DMS153 treated with DMSO at 0.1 percent for 48 hours (cell line): ENCODE measurements around the gene TSGA10.

Experiments used
- DNase-seq: peaks from one replicate; lab custom pipeline; 2025; ENCODE audit not compliant: unreplicated experiment; lab: John Stamatoyannopoulos, UW

The TSGA10 gene

DNA sequence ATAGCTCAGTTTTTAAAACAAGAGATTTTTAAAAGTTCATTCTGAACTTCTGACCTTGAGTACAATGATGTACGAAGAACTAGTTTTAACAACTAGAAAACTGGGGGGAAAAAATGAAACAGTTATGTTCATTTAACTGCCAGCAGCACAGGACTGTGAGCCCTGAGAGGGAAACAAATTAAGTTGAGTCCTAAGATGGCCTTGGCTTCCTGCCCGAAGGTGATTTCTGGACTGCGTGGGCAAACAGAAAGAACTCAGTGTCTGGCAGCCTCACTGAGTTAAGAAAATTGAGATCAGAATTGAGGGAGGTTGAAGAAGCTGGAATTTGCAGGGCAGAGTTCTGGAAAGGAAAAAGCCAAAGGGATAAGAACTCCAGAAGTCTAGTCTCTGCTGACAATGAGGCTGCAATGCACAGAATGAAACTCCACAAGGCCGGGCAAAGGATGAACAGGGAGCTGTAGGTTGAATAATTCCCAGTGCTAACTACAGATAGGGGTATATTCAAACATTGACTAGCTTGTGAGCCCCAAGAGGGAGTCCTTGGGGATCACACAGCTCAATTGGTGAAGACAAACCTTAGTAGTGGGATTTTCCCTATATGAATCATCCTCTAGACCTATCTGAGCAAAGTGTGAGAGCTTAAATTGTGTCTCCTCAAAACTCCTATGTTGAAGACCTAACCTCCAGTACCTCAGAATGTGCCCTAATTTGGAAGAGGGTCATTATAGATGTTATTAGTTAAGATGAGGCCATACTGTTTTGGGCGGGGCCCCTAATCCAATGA, 205.6 kb downstream of the TSGA10 start:
- no peak for DNase-seq

DNA sequence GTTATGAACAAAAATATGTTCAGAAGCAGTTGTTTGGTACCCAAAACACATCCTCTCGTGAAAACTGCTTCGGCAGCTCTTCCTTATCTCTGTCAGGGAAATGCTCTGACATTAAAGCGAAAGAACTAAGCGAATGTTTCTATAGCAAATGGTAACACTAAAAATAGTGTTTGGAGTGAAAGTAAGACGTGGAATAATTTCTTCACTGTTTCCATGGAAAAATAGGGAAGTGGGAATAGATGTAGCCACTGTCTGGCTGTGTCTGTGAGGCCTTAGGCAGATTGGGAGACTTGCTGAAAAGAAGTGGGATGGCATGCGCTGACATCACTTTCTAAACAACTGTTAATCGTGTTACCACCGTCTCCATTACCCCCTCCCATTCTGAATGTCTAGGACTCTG, 207.2 kb downstream of the TSGA10 start:
- DNase-seq, result no peak
